ENCODE data around the gene PDXDC1.

DNA sequence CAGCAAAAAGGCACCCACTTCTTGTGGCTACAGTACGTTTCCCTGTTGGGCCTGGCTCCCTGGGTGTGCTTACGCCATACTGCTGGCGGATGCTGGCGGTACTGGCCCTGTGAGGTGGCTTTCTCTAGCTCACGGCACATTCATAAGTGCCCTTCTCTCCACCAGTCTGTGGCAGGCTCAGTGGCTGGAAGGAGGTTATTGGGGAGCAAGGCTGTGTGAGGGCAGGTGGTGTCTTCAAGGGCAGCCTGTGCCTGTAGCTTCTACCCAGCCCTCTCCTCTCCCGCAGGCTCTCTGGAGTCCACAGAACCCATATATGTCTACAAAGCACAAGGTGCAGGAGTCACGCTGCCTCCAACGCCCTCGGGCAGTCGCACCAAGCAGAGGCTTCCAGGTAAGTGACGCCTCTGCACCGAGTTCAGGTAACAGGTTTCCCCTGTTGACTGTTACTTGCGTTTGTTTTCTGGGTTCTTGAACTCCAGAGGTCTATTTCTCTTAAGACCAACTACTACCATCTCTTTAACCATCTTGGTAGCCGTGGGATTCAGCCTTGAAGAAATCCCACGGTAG is 60.4 kb downstream of the PDXDC1 start:
- no peak for TF ChIP-seq RARB (CRISPR knock-in tag; IDR thresholded peaks at IDR 0.05)
- no peak for TF ChIP-seq RAD21 (conservative IDR thresholded peaks at IDR 0.05 in 1 of 2, IDR thresholded peaks at IDR 0.05 in 1 of 2)
- TF ChIP-seq CEBPB (IDR thresholded peaks at IDR 0.05) = no peak
- TF ChIP-seq, protein P1, sequence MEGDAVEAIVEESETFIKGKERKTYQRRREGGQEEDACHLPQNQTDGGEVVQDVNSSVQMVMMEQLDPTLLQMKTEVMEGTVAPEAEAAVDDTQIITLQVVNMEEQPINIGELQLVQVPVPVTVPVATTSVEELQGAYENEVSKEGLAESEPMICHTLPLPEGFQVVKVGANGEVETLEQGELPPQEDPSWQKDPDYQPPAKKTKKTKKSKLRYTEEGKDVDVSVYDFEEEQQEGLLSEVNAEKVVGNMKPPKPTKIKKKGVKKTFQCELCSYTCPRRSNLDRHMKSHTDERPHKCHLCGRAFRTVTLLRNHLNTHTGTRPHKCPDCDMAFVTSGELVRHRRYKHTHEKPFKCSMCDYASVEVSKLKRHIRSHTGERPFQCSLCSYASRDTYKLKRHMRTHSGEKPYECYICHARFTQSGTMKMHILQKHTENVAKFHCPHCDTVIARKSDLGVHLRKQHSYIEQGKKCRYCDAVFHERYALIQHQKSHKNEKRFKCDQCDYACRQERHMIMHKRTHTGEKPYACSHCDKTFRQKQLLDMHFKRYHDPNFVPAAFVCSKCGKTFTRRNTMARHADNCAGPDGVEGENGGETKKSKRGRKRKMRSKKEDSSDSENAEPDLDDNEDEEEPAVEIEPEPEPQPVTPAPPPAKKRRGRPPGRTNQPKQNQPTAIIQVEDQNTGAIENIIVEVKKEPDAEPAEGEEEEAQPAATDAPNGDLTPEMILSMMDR (IDR thresholded peaks at IDR 0.05) = no peak
- no peak for TF ChIP-seq ZSCAN20 (CRISPR knock-in tag; IDR thresholded peaks at IDR 0.05)
- no peak for TF ChIP-seq RFX5 (IDR thresholded peaks at IDR 0.05)
- TF ChIP-seq, protein P2, sequence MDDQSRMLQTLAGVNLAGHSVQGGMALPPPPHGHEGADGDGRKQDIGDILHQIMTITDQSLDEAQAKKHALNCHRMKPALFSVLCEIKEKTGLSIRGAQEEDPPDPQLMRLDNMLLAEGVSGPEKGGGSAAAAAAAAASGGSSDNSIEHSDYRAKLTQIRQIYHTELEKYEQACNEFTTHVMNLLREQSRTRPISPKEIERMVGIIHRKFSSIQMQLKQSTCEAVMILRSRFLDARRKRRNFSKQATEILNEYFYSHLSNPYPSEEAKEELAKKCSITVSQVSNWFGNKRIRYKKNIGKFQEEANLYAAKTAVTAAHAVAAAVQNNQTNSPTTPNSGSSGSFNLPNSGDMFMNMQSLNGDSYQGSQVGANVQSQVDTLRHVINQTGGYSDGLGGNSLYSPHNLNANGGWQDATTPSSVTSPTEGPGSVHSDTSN (IDR thresholded peaks at IDR 0.05) = no peak
- no peak for TF ChIP-seq SMC3 (IDR thresholded peaks at IDR 0.05)
- TF ChIP-seq ZFP36 (IDR thresholded peaks at IDR 0.05; ENCODE audit: borderline replicate concordance, partially characterized antibody) = no peak
- no peak for TF ChIP-seq POLR2A (IDR thresholded peaks at IDR 0.05; ENCODE audit: low read length)
- no peak for TF ChIP-seq HDAC2 (IDR thresholded peaks at IDR 0.05)
- no peak for TF ChIP-seq BHLHE40 (IDR thresholded peaks at IDR 0.05; ENCODE audit: low read depth, low read length)

Data from A549 (cell line).